Stimulated activated naive B cell treated with anti-CD40 and anti-IgM and Interleukin-4, amounts not matched to agents 10 μg/mL and 1 μg/mL and 100 μg/mL, for 72 hours (primary cell): Measurements from ENCODE around the gene CAMK1.
A peak's percentile ranks its signal among the peaks of the same experiment; 100 is the strongest.
"Not testable (repeated sequence)": the region's sequence is repeated elsewhere in the genome, so short reads cannot be mapped to it uniquely, and the experiment has no call there.

Source experiments
- ATAC-seq, 2 donors: fragments of 150-1000 bp; cut with Tn5 transposase; replicated peaks; 2 replicates each; pipeline ENCODE4 v1.10.0; 2021; ENCODE audit warnings: moderate library complexity in 1 of 2
- DNase-seq: peaks from one replicate; pipeline ENCODE4 v3.0.0; 2021
- H3K27ac Mint-ChIP-seq: one replicate; pipeline ENCODE4 v1.8.0; 2022; ENCODE audit warnings: mild to moderate bottlenecking, mixed read lengths
- H3K27me3 Mint-ChIP-seq, 2 donors: one replicate each; pipeline ENCODE4 v1.8.0; 2022; ENCODE audit warnings: mixed read lengths in 2 of 2
- H3K36me3 Mint-ChIP-seq, 2 donors: one replicate each; pipeline ENCODE4 v1.8.0; 2022; ENCODE audit warnings: mixed read lengths in 2 of 2, mild to moderate bottlenecking in 1 of 2
- H3K4me1 Mint-ChIP-seq, 2 donors: one replicate each; pipeline ENCODE4 v1.8.0; 2022; ENCODE audit warnings: mixed read lengths in 2 of 2, mild to moderate bottlenecking in 1 of 2
- H3K4me3 Mint-ChIP-seq, 2 donors: one replicate each; pipeline ENCODE4 v1.8.0; 2022; ENCODE audit warnings: mild to moderate bottlenecking in 2 of 2, mixed read lengths in 2 of 2, moderate library complexity in 1 of 2
- H3K9me3 Mint-ChIP-seq, 2 donors: one replicate each; pipeline ENCODE4 v1.8.0; 2022; ENCODE audit warnings: mixed read lengths in 2 of 2, mild to moderate bottlenecking in 1 of 2

Gene CAMK1

DNA sequence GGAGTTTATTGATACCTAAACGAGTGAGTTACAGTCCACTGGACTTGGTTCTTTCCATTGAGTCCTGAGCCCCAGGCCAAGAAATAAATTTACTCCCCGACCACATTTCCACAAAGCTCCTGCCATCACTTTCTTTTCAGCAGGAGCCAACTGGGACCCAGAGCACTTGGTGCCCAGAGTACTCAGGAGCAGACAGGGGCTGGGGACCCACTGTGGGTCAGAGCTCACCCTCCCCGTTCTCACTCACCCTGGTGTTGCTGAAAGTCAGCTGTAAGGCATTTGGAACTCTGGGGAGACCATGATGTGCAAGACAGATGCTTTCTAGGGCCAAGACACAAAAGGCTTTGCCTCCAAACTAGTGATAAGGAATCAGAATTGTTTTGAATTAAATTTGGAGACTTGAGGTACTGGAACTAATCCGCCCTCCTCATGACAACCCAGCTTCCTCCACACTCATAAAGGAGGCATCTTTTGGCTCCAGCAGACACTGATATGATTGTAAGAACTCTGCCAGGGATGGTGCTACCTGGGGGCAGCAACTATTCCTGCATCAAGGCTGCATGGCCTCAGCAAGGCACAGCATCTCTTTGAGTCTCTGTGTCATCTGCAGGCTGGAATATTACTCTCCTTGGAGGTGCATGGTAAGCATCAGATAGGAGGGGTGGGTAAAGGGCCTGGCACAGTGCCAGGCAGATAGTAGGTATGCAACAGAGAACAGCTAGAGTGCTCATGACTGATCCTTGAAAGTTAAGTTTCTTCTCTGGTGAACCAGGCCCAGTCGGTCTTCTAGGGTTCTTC is 7.3 kb upstream of the CAMK1 start:
- Mint-ChIP-seq H3K4me3 (no peak overlapping the region), H3K4me1 (peaks cover 55 to 64% of the 10 kb centered on the region in 2 donors)

DNA sequence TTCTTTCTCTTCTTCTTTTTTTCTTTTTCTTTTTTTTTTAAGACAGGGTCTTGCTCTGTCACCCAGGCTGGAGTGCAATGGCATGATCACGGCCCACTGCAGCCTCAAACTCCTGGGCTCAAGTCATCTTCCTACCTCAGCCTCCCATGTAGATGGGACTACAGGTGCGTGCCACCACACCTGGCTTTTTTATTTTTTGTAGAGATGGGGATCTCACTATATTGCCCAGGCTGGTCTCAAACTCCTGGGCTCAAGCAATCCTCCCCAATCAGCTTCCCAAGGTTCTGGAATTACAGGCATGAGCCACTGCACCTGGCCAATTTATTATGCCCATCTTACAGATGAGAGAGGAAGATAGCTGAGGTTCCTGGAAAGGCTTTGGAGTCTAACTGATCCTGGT is 1.3 kb upstream of the CAMK1 start:
- not testable (repeated sequence) for ATAC-seq, H3K27me3 Mint-ChIP-seq, DNase-seq, H3K9me3 Mint-ChIP-seq
- H3K4me1 Mint-ChIP-seq: peaks cover 35 to 54% of the 10 kb centered on the region in 2 donors
- H3K36me3 Mint-ChIP-seq: peaks cover 26 to 28% of the 10 kb centered on the region in 2 donors
- peak overlapping the region; percentile 89 for H3K27ac Mint-ChIP-seq
- peak overlapping the region; percentile 82 to 87 for H3K4me3 Mint-ChIP-seq

More for the DNA sequence above, 7.3 kb upstream of the CAMK1 start:
- ATAC-seq (no peak), DNase-seq (no peak)
- H3K27me3 Mint-ChIP-seq: no peaks in the 10 kb centered on the region
- H3K27ac Mint-ChIP-seq: peak overlapping the region; percentile 98
- H3K36me3 Mint-ChIP-seq: peaks cover 14 to 15% of the 10 kb centered on the region in 2 donors
- H3K9me3 Mint-ChIP-seq: no peaks in the 10 kb centered on the region

DNA sequence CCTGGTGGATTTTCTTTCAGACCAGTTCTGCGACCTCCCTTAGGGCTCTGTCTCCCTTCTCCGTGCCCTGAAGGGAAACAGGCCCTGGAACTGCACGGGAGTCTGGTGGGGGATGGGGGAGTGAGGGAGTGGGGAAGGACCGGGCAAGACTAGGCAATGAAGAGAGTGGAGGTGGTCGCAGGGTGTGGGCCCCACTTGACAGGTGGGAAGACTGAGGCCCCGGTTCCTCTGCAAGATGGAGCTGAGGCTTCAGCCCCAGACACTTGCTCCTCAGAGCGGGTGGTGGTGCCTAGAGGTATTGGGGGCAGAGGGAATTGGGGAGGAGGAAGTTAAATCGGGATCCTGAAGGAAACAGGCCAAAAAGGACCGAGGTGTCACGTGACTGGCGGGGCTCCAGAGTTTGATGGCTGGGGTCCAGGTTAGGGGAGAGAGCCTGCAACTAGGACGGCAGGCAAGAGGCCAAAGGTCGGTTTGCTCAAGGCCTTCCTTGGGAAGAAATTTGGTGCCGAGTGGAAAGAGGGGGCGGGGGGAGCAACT is 597 bp upstream of the CAMK1 start:
- Mint-ChIP-seq H3K27ac (peak overlapping the region; percentile 89), H3K4me3 (peak overlapping the region; percentile 82 to 87), H3K9me3 (no peaks in the 10 kb centered on the region), H3K27me3 (peaks cover 0 to 6% of the 10 kb centered on the region in 2 donors), H3K4me1 (peaks cover 36 to 57% of the 10 kb centered on the region in 2 donors), H3K36me3 (peaks cover 31 to 35% of the 10 kb centered on the region in 2 donors)
- no peak for ATAC-seq
- DNase-seq: no peak

DNA sequence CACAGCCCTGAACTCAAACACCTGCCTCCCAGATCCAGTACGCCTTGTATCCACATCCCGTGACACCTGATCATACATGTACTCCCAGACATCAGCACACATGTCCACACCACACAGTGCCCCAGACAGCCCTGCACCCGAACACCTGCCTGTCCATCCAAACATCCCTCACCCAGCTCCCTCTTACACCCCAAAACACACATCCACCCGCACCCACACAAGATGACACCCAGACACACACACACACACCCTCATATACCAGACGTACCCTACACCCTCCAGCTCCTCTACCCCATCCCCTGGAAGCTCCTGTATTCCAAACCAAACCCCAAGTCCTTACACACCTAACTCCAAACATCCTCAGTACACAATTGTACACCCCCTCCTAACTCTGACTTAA is 735 bp downstream of the CAMK1 start:
- DNase-seq (no peak), ATAC-seq (peak in 1 of 2 donors; percentile 6)
- Mint-ChIP-seq H3K4me3 (peak overlapping the region; percentile 82 to 87), H3K9me3 (no peaks in the 10 kb centered on the region), H3K4me1 (peaks cover 38 to 62% of the 10 kb centered on the region in 2 donors), H3K36me3 (peaks cover 37 to 41% of the 10 kb centered on the region in 2 donors), H3K27me3 (peaks cover 0 to 6% of the 10 kb centered on the region in 2 donors), H3K27ac (peak overlapping the region; percentile 25)

DNA sequence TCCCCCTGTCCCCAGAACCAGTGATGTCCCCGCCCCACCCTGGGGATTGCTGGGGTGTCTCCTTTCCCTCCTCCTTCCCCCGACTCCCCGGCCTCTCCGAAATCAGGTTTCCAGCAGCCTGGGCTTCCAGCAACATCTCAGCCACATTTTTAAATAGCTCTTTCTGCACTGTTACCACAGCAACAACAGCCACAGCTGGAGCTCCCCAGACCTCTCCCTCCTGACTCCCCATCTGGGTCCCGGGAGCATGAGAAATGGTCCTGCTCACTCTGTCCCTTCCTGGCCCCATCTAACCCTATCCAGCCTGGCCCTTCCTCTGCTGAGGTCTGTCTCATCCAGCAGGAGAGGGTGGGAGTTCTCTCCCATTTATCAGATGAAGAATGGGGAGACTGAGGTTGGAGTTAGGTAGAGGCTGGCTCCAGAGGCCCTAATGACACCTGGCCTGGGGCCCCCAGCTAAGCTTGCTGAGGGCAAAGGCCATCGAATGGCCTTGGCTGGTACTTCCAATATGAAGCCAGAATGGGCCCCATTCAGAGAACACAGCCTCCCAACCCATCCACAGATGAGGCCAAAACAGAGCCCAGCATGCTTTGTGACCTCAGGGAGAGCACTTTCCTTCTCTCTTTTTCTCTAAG is 1.5 kb downstream of the CAMK1 start:
- no peaks in the 10 kb centered on the region for H3K9me3 Mint-ChIP-seq
- ATAC-seq (no peak), DNase-seq (no peak)
- H3K4me3 Mint-ChIP-seq: peak overlapping the region; percentile 82 to 87
- H3K27me3 Mint-ChIP-seq: peaks cover 0 to 6% of the 10 kb centered on the region in 2 donors
- peaks cover 37 to 62% of the 10 kb centered on the region in 2 donors for H3K4me1 Mint-ChIP-seq
- peak overlapping the region; percentile 75 for H3K27ac Mint-ChIP-seq
- H3K36me3 Mint-ChIP-seq: peaks cover 35 to 43% of the 10 kb centered on the region in 2 donors

DNA sequence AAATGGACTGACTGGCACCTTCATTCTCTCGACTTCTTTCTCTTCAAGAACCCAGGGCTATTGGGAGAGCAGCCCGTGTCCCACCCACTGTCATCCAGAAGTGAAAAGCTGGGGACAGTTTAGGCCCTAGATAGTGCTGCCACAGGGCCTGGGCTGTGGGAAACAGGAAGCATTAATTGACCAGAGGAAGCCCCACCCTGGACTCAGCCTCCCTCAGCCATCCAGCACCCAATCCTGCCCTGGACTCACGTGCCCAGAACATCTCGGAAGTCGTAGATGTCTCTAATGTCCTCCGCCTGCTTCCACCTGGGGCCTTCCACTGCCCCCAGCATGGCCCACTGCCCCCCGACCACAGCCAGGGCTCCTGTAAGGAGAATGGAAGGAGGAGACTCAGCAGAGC is 2.3 kb downstream of the CAMK1 start:
- H3K36me3 Mint-ChIP-seq: peaks cover 41 to 48% of the 10 kb centered on the region in 2 donors
- H3K4me1 Mint-ChIP-seq: peaks cover 37 to 62% of the 10 kb centered on the region in 2 donors
- H3K4me3 Mint-ChIP-seq: peak overlapping the region in 1 of 2 donors; percentile 87
- peaks cover 0 to 6% of the 10 kb centered on the region in 2 donors for H3K27me3 Mint-ChIP-seq
- ATAC-seq (no peak), DNase-seq (no peak)
- no peaks in the 10 kb centered on the region for H3K9me3 Mint-ChIP-seq
- H3K27ac Mint-ChIP-seq: no peak overlapping the region

DNA sequence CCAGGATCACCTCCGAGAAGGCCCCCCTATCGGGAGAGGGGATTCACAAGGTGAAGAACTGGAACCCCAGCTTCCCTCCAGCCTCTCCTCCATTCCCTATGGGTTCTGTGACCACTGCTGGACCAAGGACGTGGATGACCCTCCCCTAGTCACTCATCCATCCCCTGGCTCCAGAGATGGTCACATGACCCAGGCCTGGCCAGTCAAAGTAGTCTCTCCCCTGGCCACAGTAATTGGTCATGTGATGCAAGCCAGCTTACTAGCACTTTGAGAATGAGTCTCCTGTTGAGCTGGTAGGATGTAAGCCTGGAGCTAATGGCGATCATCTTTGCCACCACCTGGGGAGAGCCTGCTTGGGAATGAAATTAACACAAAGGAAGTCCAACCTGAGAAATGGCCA is 3.9 kb downstream of the CAMK1 start:
- Mint-ChIP-seq H3K4me1 (peaks cover 40 to 56% of the 10 kb centered on the region in 2 donors), H3K36me3 (peaks cover 52 to 57% of the 10 kb centered on the region in 2 donors), H3K9me3 (no peaks in the 10 kb centered on the region), H3K27me3 (peaks cover 0 to 6% of the 10 kb centered on the region in 2 donors), H3K4me3 (no peak overlapping the region), H3K27ac (no peak overlapping the region)
- no peak for ATAC-seq
- DNase-seq: no peak

DNA sequence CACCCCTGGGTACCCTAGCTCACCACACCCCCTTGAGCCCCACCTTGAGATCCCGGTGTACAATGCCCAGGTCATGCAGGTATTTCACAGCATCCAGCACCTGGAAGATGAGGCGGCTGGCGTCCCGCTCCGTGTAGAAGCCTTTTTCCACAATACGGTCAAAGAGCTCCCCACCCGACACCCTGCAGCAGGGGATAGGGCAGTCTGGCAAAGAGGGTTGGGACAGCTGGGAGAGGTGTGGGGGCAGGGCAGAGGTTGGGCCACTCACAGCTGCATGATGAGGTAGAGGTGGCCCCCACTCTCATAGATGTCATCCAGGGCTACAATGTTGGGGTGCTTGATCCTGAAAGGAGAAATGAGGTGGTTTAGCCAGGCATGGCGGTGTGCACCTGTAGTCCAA is 6.9 kb downstream of the CAMK1 start:
- Mint-ChIP-seq H3K4me3 (no peak overlapping the region), H3K27ac (peak overlapping the region; percentile 53), H3K9me3 (no peaks in the 10 kb centered on the region), H3K4me1 (peaks cover 25 to 26% of the 10 kb centered on the region in 2 donors), H3K27me3 (no peaks in the 10 kb centered on the region), H3K36me3 (peaks cover 60 to 68% of the 10 kb centered on the region in 2 donors)
- DNase-seq (no peak), ATAC-seq (no peak)

DNA sequence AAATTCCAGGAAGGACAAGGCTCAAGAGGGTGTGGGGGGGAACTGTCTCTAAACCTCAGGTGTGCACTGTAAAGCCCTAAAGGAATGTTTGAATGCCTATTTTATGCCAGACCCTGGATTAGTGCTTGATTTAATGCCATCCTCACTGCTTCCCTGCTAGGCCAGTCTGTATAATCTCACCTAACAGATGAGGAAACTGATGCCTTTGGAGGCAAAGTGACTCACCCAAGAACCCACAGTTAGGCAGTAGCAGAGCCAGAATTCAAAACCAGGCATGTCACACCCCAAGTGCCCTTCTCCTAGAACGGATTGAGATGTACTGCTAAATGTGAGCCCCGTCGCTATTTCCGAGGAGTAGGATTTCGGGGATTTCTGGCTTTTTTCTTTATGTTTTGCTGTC is 7.8 kb downstream of the CAMK1 start:
- Mint-ChIP-seq H3K36me3 (peaks cover 56 to 64% of the 10 kb centered on the region in 2 donors), H3K4me1 (peaks cover 17 to 18% of the 10 kb centered on the region in 2 donors), H3K4me3 (no peak overlapping the region), H3K9me3 (no peaks in the 10 kb centered on the region), H3K27ac (no peak overlapping the region), H3K27me3 (no peaks in the 10 kb centered on the region)
- no peak for DNase-seq
- ATAC-seq: no peak

DNA sequence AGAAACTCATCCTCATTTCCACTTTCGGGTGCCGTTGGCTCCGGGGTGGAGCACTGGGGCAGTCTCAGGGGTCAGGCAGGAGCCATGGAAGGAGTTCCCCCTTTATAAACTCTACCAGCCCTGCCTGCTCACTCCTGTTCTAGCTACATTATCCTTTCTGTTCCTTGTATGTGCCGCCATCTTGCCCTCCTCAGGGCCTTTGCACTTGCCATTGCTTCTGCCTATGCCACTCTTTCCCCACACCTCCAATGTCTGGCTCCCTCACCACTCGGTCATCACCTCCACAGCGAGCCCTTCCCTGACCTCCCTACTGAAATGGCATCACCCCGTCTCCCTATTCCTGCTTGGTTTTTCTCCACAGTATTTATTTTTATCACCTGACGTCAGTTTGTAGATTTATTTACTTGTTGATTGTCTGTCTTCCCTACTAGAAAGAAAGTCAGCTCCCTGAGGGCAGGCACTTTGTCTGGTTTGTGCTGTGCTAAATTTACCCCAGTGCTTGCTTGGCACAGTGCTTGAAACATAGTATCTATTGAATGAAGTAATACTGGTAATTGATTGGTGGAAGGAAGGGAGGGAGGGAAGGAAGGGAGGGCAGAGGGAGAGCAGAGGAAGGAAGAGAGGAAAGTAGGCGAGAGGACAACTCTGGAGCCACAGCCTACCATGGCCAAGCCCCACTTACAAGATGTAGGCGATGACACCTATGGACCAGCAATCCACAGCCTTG is 8.8 kb downstream of the CAMK1 start:
- ATAC-seq (no peak), DNase-seq (no peak)
- Mint-ChIP-seq H3K4me1 (peaks cover 14 to 17% of the 10 kb centered on the region in 2 donors), H3K36me3 (peaks cover 60 to 67% of the 10 kb centered on the region in 2 donors), H3K4me3 (no peak overlapping the region), H3K27me3 (no peaks in the 10 kb centered on the region), H3K9me3 (no peaks in the 10 kb centered on the region), H3K27ac (peak overlapping the region; percentile 39)

DNA sequence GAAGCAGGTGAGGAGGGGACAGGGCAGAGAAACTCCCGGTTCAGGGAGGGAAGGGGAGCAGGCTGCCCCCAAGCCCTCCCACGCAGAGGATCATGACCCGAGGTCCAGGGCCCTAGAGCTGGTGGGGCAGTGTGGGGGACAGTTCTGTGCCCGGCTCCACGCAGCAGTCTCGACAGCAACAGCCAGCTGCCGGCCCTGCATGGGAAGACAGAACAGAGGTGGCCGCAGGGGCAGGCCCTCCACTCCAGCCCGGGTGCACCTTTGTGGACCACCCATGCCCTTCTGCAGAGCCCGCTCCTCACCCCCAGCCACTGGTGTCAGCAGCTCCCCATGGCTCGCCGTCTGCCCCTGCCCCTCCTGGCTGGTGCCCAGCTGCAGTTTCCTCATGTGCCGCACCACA is 12.3 kb downstream of the CAMK1 start:
- Mint-ChIP-seq H3K4me3 (no peak overlapping the region), H3K27me3 (no peaks in the 10 kb centered on the region), H3K36me3 (peaks cover 53 to 67% of the 10 kb centered on the region in 2 donors), H3K4me1 (peaks cover 19 to 28% of the 10 kb centered on the region in 2 donors), H3K9me3 (no peaks in the 10 kb centered on the region), H3K27ac (no peak overlapping the region)
- no peak for DNase-seq
- ATAC-seq: no peak

DNA sequence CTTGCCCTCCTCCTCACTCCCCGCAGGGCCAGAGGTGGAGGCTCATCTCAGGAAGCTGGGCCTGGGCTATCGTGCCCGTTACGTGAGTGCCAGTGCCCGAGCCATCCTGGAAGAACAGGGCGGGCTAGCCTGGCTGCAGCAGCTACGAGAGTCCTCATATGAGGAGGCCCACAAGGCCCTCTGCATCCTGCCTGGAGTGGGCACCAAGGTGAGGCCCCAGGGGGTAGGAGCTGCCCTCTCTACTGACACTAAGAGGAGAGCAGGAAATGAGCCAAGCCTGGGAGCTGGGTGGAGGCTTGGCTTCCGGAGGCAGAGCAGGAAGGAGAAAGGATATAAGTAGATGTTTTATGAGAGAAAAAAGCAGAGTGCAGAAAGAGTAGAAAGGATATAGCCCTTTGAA is 15.1 kb downstream of the CAMK1 start:
- peaks cover 30 to 52% of the 10 kb centered on the region in 2 donors for H3K4me1 Mint-ChIP-seq
- DNase-seq (no peak), ATAC-seq (no peak)
- no peak overlapping the region for H3K4me3 Mint-ChIP-seq
- peaks cover 43 to 58% of the 10 kb centered on the region in 2 donors for H3K36me3 Mint-ChIP-seq
- no peaks in the 10 kb centered on the region for H3K27me3 Mint-ChIP-seq
- H3K27ac Mint-ChIP-seq: peak overlapping the region; percentile 48
- H3K9me3 Mint-ChIP-seq: no peaks in the 10 kb centered on the region

DNA sequence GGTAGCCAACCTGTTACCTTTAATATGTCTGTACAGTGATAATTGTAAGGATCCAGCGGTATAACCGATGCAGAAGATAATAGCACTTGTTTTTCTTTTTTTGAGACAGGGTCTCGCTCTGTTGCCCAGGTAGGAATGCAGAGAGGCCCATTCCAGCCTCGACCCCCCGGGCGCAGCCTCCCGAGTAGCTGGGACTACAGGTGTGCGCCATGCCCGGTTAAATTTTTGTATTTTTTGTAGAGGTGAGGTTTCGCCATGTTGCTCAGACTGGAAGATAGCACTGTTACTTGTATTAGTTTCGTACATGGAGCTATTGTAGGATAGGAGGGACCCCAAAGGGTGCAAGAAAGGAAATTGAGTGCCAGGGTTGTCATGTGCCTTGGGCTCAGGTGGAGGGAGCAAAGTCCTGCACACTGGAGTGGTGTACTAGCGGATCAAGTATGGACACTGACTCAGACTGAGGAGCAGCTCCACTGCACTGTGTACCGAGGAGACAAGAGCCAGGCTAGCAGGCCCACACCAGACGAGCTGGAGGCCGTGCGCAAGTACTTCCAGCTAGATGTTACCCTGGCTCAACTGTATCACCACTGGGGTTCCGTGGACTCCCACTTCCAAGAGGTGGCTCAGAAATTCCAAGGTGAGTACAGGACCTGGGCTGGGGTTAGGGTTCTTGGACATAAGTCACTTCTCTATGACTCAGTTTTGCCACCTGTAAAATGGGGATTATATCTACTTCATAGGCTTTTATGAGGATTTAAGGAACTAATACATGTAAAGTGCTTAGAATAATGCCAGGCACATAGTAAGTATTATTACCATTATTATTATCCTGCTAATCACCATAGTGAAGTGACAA is 19.0 kb downstream of the CAMK1 start:
- no peak for DNase-seq
- Mint-ChIP-seq H3K36me3 (peaks cover 32 to 64% of the 10 kb centered on the region in 2 donors), H3K27ac (peak overlapping the region; percentile 97), H3K4me1 (peaks cover 44 to 76% of the 10 kb centered on the region in 2 donors), H3K27me3 (no peaks in the 10 kb centered on the region), H3K4me3 (peak overlapping the region; percentile 86 to 99), H3K9me3 (no peaks in the 10 kb centered on the region)
- ATAC-seq: no peak
